ENCODE data around the gene LGALSL. TPM values are rescaled to one million over a fixed set of nuclear protein-coding genes. Genes with fewer than 3 reads are reported as not detected.

Gene LGALSL
- total RNA-seq (10 to 100 TPM in 2 of 5 donors, 1 to 10 TPM in 3; 4.1 to 19.5 (median 8.8) TPM), polyA plus RNA-seq (10 to 100 TPM in 1 of 3 donors, 1 to 10 TPM in 2; 5.5 to 11.9 (median 7.4) TPM)
- long read RNA-seq, donor 1, partial matches to known transcripts = 0 of 2 reads
- long read RNA-seq, donor 1, other reads (novel, unspliced or antisense) = 0 of 2 reads
- long read RNA-seq, donor 2, partial matches to known transcripts = 0 of 2 reads
- long read RNA-seq, donor 2, other reads (novel, unspliced or antisense) = 0 of 2 reads
- long read RNA-seq, donor 3, partial matches to known transcripts = 0 of 2 reads
- long read RNA-seq, donor 3, other reads (novel, unspliced or antisense) = 0 of 2 reads
- long read RNA-seq, donor 4 = 0 reads
- long read RNA-seq, donor 5, transcript LGALSL-201 (5 exons, 3,926 nt) = major isoform, 7 of 7 reads
- long read RNA-seq, donor 5, partial matches to known transcripts = 0 of 7 reads
- long read RNA-seq, donor 5, other reads (novel, unspliced or antisense) = 0 of 7 reads
- long read RNA-seq, donor 6 = 0 reads
- long read RNA-seq, donor 7, transcript LGALSL-201 (5 exons, 3,926 nt) = major isoform, 7 of 7 reads
- long read RNA-seq, donor 7, partial matches to known transcripts = 0 of 7 reads
- long read RNA-seq, donor 7, other reads (novel, unspliced or antisense) = 0 of 7 reads
- long read RNA-seq, donor 8, partial matches to known transcripts = 0 of 4 reads
- long read RNA-seq, donor 8, other reads (novel, unspliced or antisense) = 0 of 4 reads
- long read RNA-seq, donor 9, partial matches to known transcripts = 0 of 4 reads
- long read RNA-seq, donor 9, other reads (novel, unspliced or antisense) = 0 of 4 reads
- long read RNA-seq, donor 10, partial matches to known transcripts = 0 of 1 reads
- long read RNA-seq, donor 10, other reads (novel, unspliced or antisense) = 0 of 1 reads

GRCh38 chr2:64453770-64454385, at the start of gene LGALSL:
Gene LGALSL (plus strand): TSS chr2:64454162. CDS start chr2:64454546, 384 bp downstream.
- intact Hi-C loops (cut with DNase I; ENCODE audit: low total_unique reads) = no loop called here
- H3K36me3 ChIP-seq = peaks cover 7 to 29% (median 26%) of the 10 kb centered on the region in 4 donors
- no peaks in the 10 kb centered on the region for H3K9me3 ChIP-seq
- H3K27me3 ChIP-seq = no peaks in the 10 kb centered on the region
- peak; percentile 90 to 95 for DNase-seq
- no peak for TF ChIP-seq POLR2A (IDR thresholded peaks at IDR 0.05)
- peak in 2 of 3 donors; percentile 28 to 62 for TF ChIP-seq POLR2AphosphoS5 (IDR thresholded peaks at IDR 0.05)
- H3K27ac ChIP-seq = peak within 1 kb of the TSS; percentile 91 to 99 (median 92)
- WGBS, 5 donors = 0 to 8% (median 1%) methylated on average over 11 to 52 of the region's 52 CpGs
- H3K4me3 ChIP-seq = peak within 1 kb of the TSS; percentile 78 to 86 (median 84)
- H3K4me1 ChIP-seq = peaks cover 10 to 29% (median 18%) of the 10 kb centered on the region in 4 donors

- no peak for TF ChIP-seq EP300 (IDR thresholded peaks at IDR 0.05)
- no peak for TF ChIP-seq POLR2A (IDR thresholded peaks at IDR 0.05)
- TF ChIP-seq CTCF (IDR thresholded peaks at IDR 0.05) = no peak
- TF ChIP-seq POLR2AphosphoS5 (IDR thresholded peaks at IDR 0.05) = no peak
- no peak overlapping the region for H3K4me3 ChIP-seq
- DNase-seq = peak; percentile 46 to 85
- intact Hi-C loops (cut with DNase I; ENCODE audit: low total_unique reads) = no loop called here
- peaks cover 36 to 56% (median 54%) of the 10 kb centered on the region in 4 donors for H3K4me1 ChIP-seq
- no peaks in the 10 kb centered on the region for H3K36me3 ChIP-seq
- H3K9me3 ChIP-seq = no peaks in the 10 kb centered on the region
- H3K27me3 ChIP-seq = no peaks in the 10 kb centered on the region
- peak overlapping the region; percentile 53 to 86 (median 78) for H3K27ac ChIP-seq
- 15 to 32% (median 23%) methylated on average over 9 of the region's 9 CpGs for WGBS, 5 donors
Measured at GRCh38 chr2:64404743-64405142, 49.2 kb upstream of the LGALSL start.

- H3K4me3 ChIP-seq = no peak overlapping the region
- H3K27ac ChIP-seq = peak overlapping the region in 4 of 5 donors; percentile 75 to 86 (median 80)
- H3K36me3 ChIP-seq = no peaks in the 10 kb centered on the region
- peaks cover 35 to 54% (median 50%) of the 10 kb centered on the region in 4 donors for H3K4me1 ChIP-seq
- intact Hi-C loops (cut with DNase I; ENCODE audit: low total_unique reads) = no loop called here
- H3K9me3 ChIP-seq = no peaks in the 10 kb centered on the region
- DNase-seq = peak in 1 of 2 donors; percentile 38
- WGBS, 5 donors = 74 to 83% (median 77%) methylated on average over 11 of the region's 11 CpGs
- TF ChIP-seq CTCF (IDR thresholded peaks at IDR 0.05) (no peak), EP300 (IDR thresholded peaks at IDR 0.05) (no peak), POLR2A (IDR thresholded peaks at IDR 0.05) (no peak), POLR2AphosphoS5 (IDR thresholded peaks at IDR 0.05) (no peak)
- H3K27me3 ChIP-seq = no peaks in the 10 kb centered on the region
Measured at GRCh38 chr2:64405581-64406406, 48.2 kb upstream of the LGALSL start.

- Histone ChIP-seq H3K36me3 (no peaks in the 10 kb centered on the region), H3K4me3 (no peak overlapping the region), H3K9me3 (no peaks in the 10 kb centered on the region), H3K27ac (peak overlapping the region in 3 of 5 donors; percentile 78 to 86 (median 81)), H3K4me1 (peaks cover 29 to 48% (median 44%) of the 10 kb centered on the region in 4 donors), H3K27me3 (no peaks in the 10 kb centered on the region)
- TF ChIP-seq POLR2AphosphoS5 (IDR thresholded peaks at IDR 0.05) = no peak
- TF ChIP-seq POLR2A (IDR thresholded peaks at IDR 0.05) = no peak
- TF ChIP-seq EP300 (IDR thresholded peaks at IDR 0.05) = no peak
- TF ChIP-seq CTCF (IDR thresholded peaks at IDR 0.05) = no peak
- DNase-seq = peak; percentile 45 to 83
- WGBS, 5 donors = 57 to 80% (median 72%) methylated on average over 2 of the region's 2 CpGs
- intact Hi-C loops (cut with DNase I; ENCODE audit: low total_unique reads) = no loop called here
Measured at GRCh38 chr2:64406407-64406774, 47.6 kb upstream of the LGALSL start.

All from stomach (tissue), 19 donors.